Right lobe of liver (tissue), 6 donors: ENCODE measurements around the gene B4GALT1. TPM values are rescaled to one million over a fixed set of nuclear protein-coding genes. Genes with fewer than 3 reads are reported as not detected.
A peak's percentile ranks its signal among the peaks of the same experiment; 100 is the strongest.
"Not testable (repeated sequence)": the region's sequence is repeated elsewhere in the genome, so short reads cannot be mapped to it uniquely, and the experiment has no call there.

Experiments
- ATAC-seq, 4 donors: fragments of 200-7000 bp; cut with Tn5 transposase; one replicate each; pipeline ENCODE4 v1.9.1; 2020; ENCODE audit warnings: mild to moderate bottlenecking in 4 of 4, moderate library complexity in 4 of 4
- DNase-seq, 3 donors: peaks; one replicate each; pipeline ENCODE4 v3.0.0-alpha.2; 2020
- H3K27ac ChIP-seq, 3 donors: fragments of 200-600 bp; one replicate each; pipeline ENCODE4 v1.8.0; 2022
- H3K27me3 ChIP-seq, 2 donors: fragments of 200-600 bp; one replicate each; pipeline ENCODE4 v1.8.0; 2022
- H3K36me3 ChIP-seq, 4 donors: fragments of 200-600 bp; sonication (generic) in 1 of 4; one replicate each; pipeline versions ENCODE4 v1.5.1 to v1.8.0; 2017 to 2022; ENCODE audit warnings: control low read depth in 1 of 4
- H3K4me1 ChIP-seq, 4 donors: fragments of 200-600 bp; sonication (generic) in 1 of 4; one replicate each; pipeline versions ENCODE4 v1.5.1 to v1.8.0; 2017 to 2022; ENCODE audit warnings: control low read depth in 1 of 4
- H3K4me3 ChIP-seq, 3 donors: fragments of 200-600 bp; one replicate each; pipeline ENCODE4 v1.8.0; 2022
- H3K9me3 ChIP-seq, 4 donors: fragments of 200-600 bp; sonication (generic) in 1 of 4; one replicate each; pipeline versions ENCODE4 v1.5.1 to v1.8.0; 2017 to 2022; ENCODE audit warnings: control low read depth in 1 of 4
- CTCF ChIP-seq, 4 donors: fragments of 200-600 bp in 3 of 4; fragments of 450-650 bp in 1 of 4; IDR thresholded peaks; one replicate each; pipeline versions ENCODE4 v1.5.1 to v1.8.0; 2016 to 2022; ENCODE audit warnings: antibody characterized with exemption in 4 of 4, mild to moderate bottlenecking in 2 of 4
- POLR2A ChIP-seq: fragments of 450-650 bp; IDR thresholded peaks from one replicate; pipeline ENCODE4 v1.6.1; 2017; ENCODE audit warnings: antibody characterized with exemption, mild to moderate bottlenecking
- WGBS: methylation state at CpG from one replicate; pipeline ENCODE4 v1.1.6; 2018; ENCODE audit warnings: low coverage, low lambda C conversion rate; ENCODE audit not compliant: insufficient coverage; ENCODE audit errors: missing lambda C conversion rate; 5-methylcytosine and 5-hydroxymethylcytosine counted together
- intact Hi-C, 2 donors: fragments of 100-400 bp; cut with DNase I; formaldehyde crosslinking; loops; one replicate each; pipeline versions ENCODE4 v1.11.2 to v1.14.1; 2022
- total RNA-seq, 6 experiments: library from RNA; depleted of rRNA in 2 of 6; stranded (reverse); fragments of >200 nt in 2 of 6; fragmentation: NEBNext Ultra II Directional in 3 of 6; extraction: Animal tissue kit (Norgen Biotek cat#: 25700) in 3 of 6; gene quantifications; one replicate each; pipeline versions ENCODE4 v1.1.0 to v1.2.4, GENCODE V29; 2016 to 2023
- donor health status: DM: no; HTN: yes; CAD: no.
- donor health status: DM: no; HTN: no; CAD: no.
- donor health status: DM: no; HTN: no; CAD: no.
- donor health status: DM: no; HTN: yes; CAD: no.
- donor health status: DM: no; HTN: yes; CAD: no.

B4GALT1 gene
- total RNA-seq, 6 experiments from 2014 or later = 48.5 to 145 (median 79.5) TPM

GRCh38 chr9:33165263-33166151 is 1.6 kb downstream of the B4GALT1 start:
- no peaks in the 10 kb centered on the region for H3K36me3 ChIP-seq
- ATAC-seq = peak; percentile 46 to 64 (median 55)
- peak overlapping the region; percentile 98 to 99 (median 99) for H3K27ac ChIP-seq
- peak; percentile 72 to 92 (median 82) for DNase-seq
- H3K4me1 ChIP-seq = peaks cover 0 to 50% (median 17%) of the 10 kb centered on the region in 4 donors
- intact Hi-C loops = loop anchor here in 1 of 2 donors (10.0 kb wide), 1 partner anchor 81 kb away; no protein-coding TSS in a partner anchor
- TF ChIP-seq POLR2A = peak; percentile 90
- TF ChIP-seq CTCF (IDR thresholded peaks at IDR 0.05) = peak in 1 of 4 donors; percentile 7
- no peaks in the 10 kb centered on the region for H3K9me3 ChIP-seq
- H3K4me3 ChIP-seq = peak overlapping the region; percentile 82 to 95 (median 88)
- WGBS = 0% methylated on average over 10 of the region's 10 CpGs
- H3K27me3 ChIP-seq = no peaks in the 10 kb centered on the region

GRCh38 chr9:33164921-33165262 is 2.2 kb downstream of the B4GALT1 start:
- intact Hi-C loops = loop anchor here in 1 of 2 donors (10.0 kb wide), 1 partner anchor 80 kb away; no protein-coding TSS in a partner anchor
- Histone ChIP-seq H3K27ac (peak overlapping the region; percentile 98 to 99 (median 99)), H3K4me1 (peaks cover 0 to 50% (median 18%) of the 10 kb centered on the region in 4 donors), H3K4me3 (peak overlapping the region; percentile 82 to 95 (median 88))
- not testable (repeated sequence) for ATAC-seq, H3K36me3 ChIP-seq, H3K9me3 ChIP-seq, H3K27me3 ChIP-seq, DNase-seq
- 9% methylated on average over 7 of the region's 7 CpGs for WGBS

- DNase-seq (no peak), ATAC-seq (no peak)
- no peaks in the 10 kb centered on the region for H3K36me3 ChIP-seq
- peak overlapping the region; percentile 98 to 99 (median 99) for H3K27ac ChIP-seq
- peak overlapping the region; percentile 82 to 95 (median 88) for H3K4me3 ChIP-seq
- H3K4me1 ChIP-seq = peaks cover 2 to 56% (median 23%) of the 10 kb centered on the region in 4 donors
- intact Hi-C loops = loop anchor here in 1 of 2 donors (10.0 kb wide), 1 partner anchor 79 kb away; no protein-coding TSS in a partner anchor
- 4% methylated on average over 9 of the region's 11 CpGs for WGBS
- H3K27me3 ChIP-seq = no peaks in the 10 kb centered on the region
- no peaks in the 10 kb centered on the region for H3K9me3 ChIP-seq
- TF ChIP-seq POLR2A = peak; percentile 25
- no peak for TF ChIP-seq CTCF (IDR thresholded peaks at IDR 0.05)
These were observed 2.9 kb downstream of the B4GALT1 start for GRCh38 chr9:33164138-33164809.

GRCh38 chr9:33163433-33164137 is 3.6 kb downstream of the B4GALT1 start:
- DNase-seq (peak in 1 of 3 donors; percentile 74), ATAC-seq (peak in 1 of 4 donors; percentile 0)
- peak overlapping the region; percentile 82 to 95 (median 88) for H3K4me3 ChIP-seq
- H3K27ac ChIP-seq = peak overlapping the region; percentile 98 to 99 (median 99)
- 8% methylated on average over 4 of the region's 8 CpGs for WGBS
- no peaks in the 10 kb centered on the region for H3K27me3 ChIP-seq
- intact Hi-C loops = loop anchor here in 1 of 2 donors (10.0 kb wide), 1 partner anchor 79 kb away; no protein-coding TSS in a partner anchor
- TF ChIP-seq CTCF (IDR thresholded peaks at IDR 0.05) (no peak), POLR2A (no peak)
- H3K4me1 ChIP-seq = peaks cover 2 to 63% (median 28%) of the 10 kb centered on the region in 4 donors
- H3K36me3 ChIP-seq = no peaks in the 10 kb centered on the region
- no peaks in the 10 kb centered on the region for H3K9me3 ChIP-seq
